GM23338 (cell line): Measurements from ENCODE around the gene MBD5. TPM values are rescaled to one million over a fixed set of nuclear protein-coding genes. Genes with fewer than 3 reads are reported as not detected.

Experiments used
- ATAC-seq: fragments of 200-7000 bp; cut with Tn5 transposase; 3 replicates; pipeline ENCODE4 v1.9.1; 2020
- DNase-seq: peaks from one replicate; pipeline ENCODE4 v3.0.0-alpha.2; 2015; ENCODE audit warnings: low spot score
- H2AFZ ChIP-seq: fragments of 200-600 bp; sonication (generic); 2 replicates; pipeline ENCODE4 v1.8.0; 2016; ENCODE audit warnings: antibody characterized with exemption, mild to moderate bottlenecking, moderate library complexity
- H3F3A ChIP-seq: fragments of 200-600 bp; sonication (generic); replicated peaks from 2 replicates; pipeline ENCODE4 v1.8.0; 2017; ENCODE audit warnings: antibody characterized with exemption, mixed run types, low read depth
- H3K27ac ChIP-seq: fragments of 200-600 bp; sonication (generic); 2 replicates; pipeline ENCODE4 v1.6.1; 2016; ENCODE audit warnings: low read depth
- H3K27me3 ChIP-seq: fragments of 200-600 bp; sonication (generic); 2 replicates; pipeline ENCODE4 v1.8.0; 2016; ENCODE audit warnings: mild to moderate bottlenecking, mixed run types, moderate library complexity; ENCODE audit not compliant: insufficient read depth
- H3K36me3 ChIP-seq: fragments of 200-600 bp; sonication (generic); 2 replicates; pipeline ENCODE4 v1.8.0; 2016; ENCODE audit warnings: mild to moderate bottlenecking; ENCODE audit not compliant: insufficient read depth
- H3K4me1 ChIP-seq: fragments of 200-600 bp; sonication (generic); 2 replicates; pipeline ENCODE4 v1.8.0; 2016; ENCODE audit warnings: mild to moderate bottlenecking, moderate library complexity; ENCODE audit not compliant: insufficient read depth
- H3K4me2 ChIP-seq: fragments of 200-600 bp; sonication (generic); 2 replicates; pipeline ENCODE4 v1.7.1; 2017; ENCODE audit warnings: mixed run types
- H3K4me3 ChIP-seq: fragments of 200-600 bp; sonication (generic); 2 replicates; pipeline ENCODE4 v1.6.1; 2016; ENCODE audit warnings: mixed run types
- H3K79me2 ChIP-seq: fragments of 200-600 bp; sonication (generic); replicated peaks from 2 replicates; pipeline ENCODE4 v1.8.0; 2017; ENCODE audit warnings: mild to moderate bottlenecking; ENCODE audit not compliant: insufficient read depth
- H3K9me2 ChIP-seq: fragments of 200-600 bp; sonication (generic); 2 replicates; pipeline ENCODE4 v1.8.0; 2017; ENCODE audit not compliant: insufficient read depth
- H4K20me1 ChIP-seq: fragments of 200-600 bp; sonication (generic); replicated peaks from 2 replicates; pipeline ENCODE4 v1.8.0; 2017; ENCODE audit warnings: mild to moderate bottlenecking; ENCODE audit not compliant: insufficient read depth
- H3K27ac Mint-ChIP-seq: 2 replicates; pipeline ENCODE4 v1.8.0; 2020; ENCODE audit warnings: inconsistent platforms, mild to moderate bottlenecking, moderate library complexity, mixed read lengths
- H3K27me3 Mint-ChIP-seq: 3 replicates; pipeline ENCODE4 v1.8.0; 2022; ENCODE audit warnings: low read depth, mild to moderate bottlenecking, moderate library complexity, mixed read lengths, inconsistent platforms; ENCODE audit not compliant: insufficient read depth, poor library complexity
- H3K36me3 Mint-ChIP-seq: 3 replicates; pipeline ENCODE4 v1.8.0; 2021; ENCODE audit warnings: low read depth, mild to moderate bottlenecking, inconsistent platforms, moderate library complexity, mixed read lengths
- H3K4me1 Mint-ChIP-seq: 3 replicates; pipeline ENCODE4 v1.8.0; 2020; ENCODE audit warnings: mild to moderate bottlenecking, inconsistent platforms, mixed read lengths
- H3K4me3 Mint-ChIP-seq: 3 replicates; pipeline ENCODE4 v1.8.0; 2021; ENCODE audit warnings: moderate library complexity, mild to moderate bottlenecking, inconsistent platforms, mixed read lengths
- H3K9me3 Mint-ChIP-seq: 3 replicates; pipeline ENCODE4 v1.8.0; 2020; ENCODE audit warnings: moderate library complexity, mild to moderate bottlenecking, inconsistent platforms, mixed read lengths
- CREB1 ChIP-seq: fragments of 250-450 bp; sonication (Bioruptor Pico); IDR thresholded peaks from 2 replicates; pipeline ENCODE4 v1.5.0; 2020; ENCODE audit warnings: low read depth, mild to moderate bottlenecking, moderate library complexity
- EZH2 ChIP-seq: fragments of 200-600 bp; sonication (generic); IDR thresholded peaks from one replicate; pipeline ENCODE4 v1.8.0; 2017; ENCODE audit warnings: antibody characterized with exemption, mild to moderate bottlenecking, low read depth; ENCODE audit not compliant: unreplicated experiment
- EZH2phosphoT487 ChIP-seq: fragments of 200-600 bp; sonication (generic); IDR thresholded peaks from one replicate; pipeline ENCODE4 v1.8.1; 2018; ENCODE audit warnings: antibody characterized with exemption; ENCODE audit not compliant: unreplicated experiment
- NANOG ChIP-seq: IDR thresholded peaks from 2 replicates; pipeline ENCODE4 v1.6.1; 2016; ENCODE audit warnings: antibody characterized with exemption, borderline replicate concordance
- POLR2AphosphoS5 ChIP-seq: IDR thresholded peaks from 2 replicates; pipeline ENCODE4 v1.6.1; 2016; ENCODE audit warnings: antibody characterized with exemption, low read depth
- REST ChIP-seq: IDR thresholded peaks from one replicate; pipeline ENCODE4 v1.6.1; 2018; ENCODE audit warnings: antibody characterized with exemption; ENCODE audit not compliant: unreplicated experiment
- STAT1 ChIP-seq: IDR thresholded peaks from one replicate; pipeline ENCODE4 v1.6.1; 2016; ENCODE audit warnings: antibody characterized with exemption; ENCODE audit not compliant: unreplicated experiment
- ZNF331 ChIP-seq: fragments of 250-450 bp; sonication (Bioruptor Pico); IDR thresholded peaks from 2 replicates; pipeline ENCODE4 v1.5.0; 2020; ENCODE audit warnings: low read depth, mild to moderate bottlenecking, moderate library complexity
- ZNF462 ChIP-seq: fragments of 250-450 bp; sonication (Bioruptor Pico); IDR thresholded peaks from 2 replicates; pipeline ENCODE4 v1.5.0; 2020; ENCODE audit warnings: mild to moderate bottlenecking, moderate library complexity
- polyA plus RNA-seq: library from polyadenylated mRNA; unstranded; fragments of >200 nt; fragmentation: Nextera tagmentation; extraction: Ambion mirVana; gene quantifications from 2 replicates; pipeline ENCODE4 v1.2.1, GENCODE V29; 2016
- total RNA-seq: library from RNA; depleted of rRNA; stranded (reverse); fragments of >200 nt; shearing (Covaris generic); gene quantifications from 2 replicates; pipeline ENCODE4 v1.2.3, GENCODE V29; 2014

MBD5 gene
- total and polyA plus RNA-seq, 2 experiments from 2014 or later: 16.2 to 23.1 TPM

- no peak for TF ChIP-seq ZNF462 (CRISPR knock-in tag)
Measured at GRCh38 chr2:148540022-148540421, 519.1 kb downstream of the MBD5 start (continued).

GRCh38 chr2:148541792-148542191 is 520.9 kb downstream of the MBD5 start:
- Histone ChIP-seq H3K9me2 (0 out of 2 replicates have a peak, but pooled peaks cover 6% of the 10 kb centered on the region), H4K20me1 (no peaks in the 10 kb centered on the region), H3K4me3 (no peak overlapping the region), H3F3A (no peaks in the 10 kb centered on the region), H3K27ac (no peak overlapping the region), H3K27me3 (no peaks in the 10 kb centered on the region), H3K4me2 (no peak overlapping the region), H3K4me1 (no peaks in the 10 kb centered on the region), H2AFZ (no peak overlapping the region), H3K79me2 (no peaks in the 10 kb centered on the region), H3K36me3 (no peaks in the 10 kb centered on the region)
- H3K4me1 Mint-ChIP-seq: no peaks in the 10 kb centered on the region; the same call in 2 of the 3 replicates
- DNase-seq (no peak), ATAC-seq (no peak)
- no peak overlapping the region for H3K27ac Mint-ChIP-seq
- no peaks in the 10 kb centered on the region for H3K36me3 Mint-ChIP-seq
- no peaks in the 10 kb centered on the region for H3K9me3 Mint-ChIP-seq
- no peak overlapping the region for H3K4me3 Mint-ChIP-seq
- peaks cover 3% of the 10 kb centered on the region for H3K27me3 Mint-ChIP-seq
- TF ChIP-seq ZNF331 (CRISPR knock-in tag) (no peak), CREB1 (CRISPR knock-in tag) (no peak), STAT1 (no peak), NANOG (no peak), POLR2AphosphoS5 (no peak), EZH2phosphoT487 (no peak), REST (no peak), EZH2 (no peak)
